ENCODE data around the gene PLEKHG2.
"Not testable (repeated sequence)": the region's sequence is repeated elsewhere in the genome, so short reads cannot be mapped to it uniquely, and the experiment has no call there.

PLEKHG2 gene
- 117 reads per million, percentile 85 among the genes with 10 or more reads in this experiment for total RNA-seq

GRCh38 chr19:39412100-39412866 lies at the start of gene PLEKHG2:
Gene PLEKHG2 (plus strand): TSS chr19:39412669. CDS start chr19:39414087, 1,418 bp downstream.
- DNase-seq = peak; percentile 96

- DNase-seq = no peak
Observed at GRCh38 chr19:39362682-39363657, 49.5 kb upstream of the PLEKHG2 start.

GRCh38 chr19:39363901-39364457 lies 48.5 kb upstream of the PLEKHG2 start:
- no peak for DNase-seq

- DNase-seq = no peak
Observed at GRCh38 chr19:39365531-39365930, 46.9 kb upstream of the PLEKHG2 start.

GRCh38 chr19:39369200-39369599 lies 43.3 kb upstream of the PLEKHG2 start:
- no peak for DNase-seq

GRCh38 chr19:39370735-39371134 lies 41.7 kb upstream of the PLEKHG2 start:
- DNase-seq = no peak

- DNase-seq = no peak
Observed at GRCh38 chr19:39372047-39372802, 40.2 kb upstream of the PLEKHG2 start.

GRCh38 chr19:39372941-39373340 lies 39.5 kb upstream of the PLEKHG2 start:
- no peak for DNase-seq

GRCh38 chr19:39375929-39376328 lies 36.5 kb upstream of the PLEKHG2 start:
- no peak for DNase-seq

- DNase-seq = no peak
Observed at GRCh38 chr19:39377373-39378362, 34.8 kb upstream of the PLEKHG2 start.

- DNase-seq = not testable (repeated sequence)
Observed at GRCh38 chr19:39379366-39379765, 33.1 kb upstream of the PLEKHG2 start.

GRCh38 chr19:39379865-39380396 lies 32.5 kb upstream of the PLEKHG2 start:
- no peak for DNase-seq

GRCh38 chr19:39380521-39381502 lies 31.7 kb upstream of the PLEKHG2 start:
- no peak for DNase-seq

- DNase-seq = no peak
Observed at GRCh38 chr19:39381910-39382611, 30.4 kb upstream of the PLEKHG2 start.

GRCh38 chr19:39382991-39383828 lies 29.3 kb upstream of the PLEKHG2 start:
- DNase-seq = no peak

- no peak for DNase-seq
Observed at GRCh38 chr19:39384839-39385568, 27.5 kb upstream of the PLEKHG2 start.
